Parathyroid adenoma (tissue), 2 donors: ENCODE results near the gene RNF7.
"Not testable (repeated sequence)": the region's sequence is repeated elsewhere in the genome, so short reads cannot be mapped to it uniquely, and the experiment has no call there.

Experiments
- H2AFZ ChIP-seq: fragments of 300-600 bp; sonication (generic); one replicate; pipeline ENCODE4 v1.7.0; 2017; ENCODE audit warnings: antibody characterized with exemption, mild to moderate bottlenecking
- H3K27ac ChIP-seq: fragments of 300-600 bp; sonication (generic); one replicate; pipeline ENCODE4 v1.7.0; 2017
- H3K27me3 ChIP-seq: fragments of 300-600 bp; sonication (generic); one replicate; pipeline ENCODE4 v1.7.0; 2017; ENCODE audit warnings: low read length; ENCODE audit not compliant: control insufficient read depth, insufficient read depth
- H3K36me3 ChIP-seq: fragments of 300-600 bp; sonication (generic); one replicate; pipeline ENCODE4 v1.7.0; 2017; ENCODE audit warnings: low read length; ENCODE audit not compliant: control insufficient read depth, insufficient read depth
- H3K4me1 ChIP-seq: fragments of 300-600 bp; sonication (generic); one replicate; pipeline ENCODE4 v1.7.0; 2017; ENCODE audit warnings: control low read depth
- H3K4me2 ChIP-seq: fragments of 300-600 bp; sonication (generic); one replicate; pipeline ENCODE4 v1.7.0; 2017; ENCODE audit warnings: low read length
- H3K4me3 ChIP-seq: fragments of 300-600 bp; sonication (generic); one replicate; pipeline ENCODE4 v1.7.0; 2017; ENCODE audit warnings: low read depth, low read length
- H3K79me2 ChIP-seq: fragments of 300-600 bp; sonication (generic); one replicate; pipeline ENCODE4 v1.7.0; 2017; ENCODE audit warnings: control low read depth
- H3K9ac ChIP-seq: fragments of 300-600 bp; sonication (generic); one replicate; pipeline ENCODE4 v1.7.0; 2017; ENCODE audit warnings: mild to moderate bottlenecking
- H3K9me3 ChIP-seq: fragments of 300-600 bp; sonication (generic); one replicate; pipeline ENCODE4 v1.7.0; 2017; ENCODE audit warnings: low read length; ENCODE audit not compliant: control insufficient read depth
- TF ChIP-seq, protein P1 (sequence below): fragments of 300-600 bp; sonication (generic); IDR thresholded peaks from one replicate; pipeline ENCODE4 v1.7.0; 2017; ENCODE audit warnings: antibody characterized with exemption, mild to moderate bottlenecking
- donor health status: primary hyperparathyroidism.

The RNF7 gene

DNA sequence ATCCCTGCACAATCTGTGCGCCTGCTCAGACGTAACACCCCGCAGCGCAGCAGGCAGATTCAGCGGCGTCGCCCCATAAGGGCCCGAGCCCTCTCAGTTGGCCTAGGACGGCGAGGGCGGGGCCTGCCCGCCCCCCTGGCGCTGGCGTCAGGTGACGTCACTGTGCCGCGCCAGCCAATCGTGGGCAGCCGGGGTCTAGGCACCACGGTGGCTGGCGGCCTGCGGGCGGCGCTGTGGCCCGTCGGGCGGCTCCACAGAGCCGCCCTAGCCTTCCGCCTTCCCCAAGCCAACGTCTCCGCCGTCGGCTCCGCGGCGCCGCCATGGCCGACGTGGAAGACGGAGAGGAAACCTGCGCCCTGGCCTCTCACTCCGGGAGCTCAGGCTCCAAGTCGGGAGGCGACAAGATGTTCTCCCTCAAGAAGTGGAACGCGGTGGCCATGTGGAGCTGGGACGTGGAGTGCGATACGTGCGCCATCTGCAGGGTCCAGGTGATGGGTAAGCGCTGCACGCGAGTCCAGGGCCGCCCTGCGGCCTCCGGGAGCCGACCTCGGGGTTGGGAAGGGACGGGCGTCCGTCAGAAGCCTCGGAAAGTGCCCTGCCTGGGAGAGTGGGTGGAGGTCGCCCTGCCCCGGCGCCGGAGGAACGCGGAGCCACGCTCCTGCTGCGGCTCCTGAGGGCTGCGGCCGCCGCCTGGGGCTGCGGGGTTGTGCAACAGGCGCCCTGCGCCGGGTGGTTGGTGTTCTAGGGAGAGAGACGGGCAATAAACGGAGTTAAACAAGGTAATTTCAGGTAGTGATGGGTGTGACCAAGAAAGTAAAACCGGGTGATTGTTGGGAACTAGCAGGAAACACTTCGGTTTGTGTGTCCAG, at the start of gene RNF7:
TSS of gene RNF7 (plus strand) at position 277 of the 869 bp plus-strand sequence. CDS start at position 321, 44 bp downstream.
- Histone ChIP-seq H3K9me3 (no peaks in the 10 kb centered on the region), H3K9ac (peak within 1 kb of the TSS; percentile 68), H3K4me1 (peaks cover 6% of the 10 kb centered on the region), H2AFZ (peak within 1 kb of the TSS; percentile 81), H3K4me3 (peak within 1 kb of the TSS; percentile 76), H3K79me2 (peaks cover 19% of the 10 kb centered on the region), H3K27me3 (no peaks in the 10 kb centered on the region), H3K27ac (peak within 1 kb of the TSS; percentile 71), H3K4me2 (peak within 1 kb of the TSS; percentile 86), H3K36me3 (no peaks in the 10 kb centered on the region)
- TF ChIP-seq, protein P1, sequence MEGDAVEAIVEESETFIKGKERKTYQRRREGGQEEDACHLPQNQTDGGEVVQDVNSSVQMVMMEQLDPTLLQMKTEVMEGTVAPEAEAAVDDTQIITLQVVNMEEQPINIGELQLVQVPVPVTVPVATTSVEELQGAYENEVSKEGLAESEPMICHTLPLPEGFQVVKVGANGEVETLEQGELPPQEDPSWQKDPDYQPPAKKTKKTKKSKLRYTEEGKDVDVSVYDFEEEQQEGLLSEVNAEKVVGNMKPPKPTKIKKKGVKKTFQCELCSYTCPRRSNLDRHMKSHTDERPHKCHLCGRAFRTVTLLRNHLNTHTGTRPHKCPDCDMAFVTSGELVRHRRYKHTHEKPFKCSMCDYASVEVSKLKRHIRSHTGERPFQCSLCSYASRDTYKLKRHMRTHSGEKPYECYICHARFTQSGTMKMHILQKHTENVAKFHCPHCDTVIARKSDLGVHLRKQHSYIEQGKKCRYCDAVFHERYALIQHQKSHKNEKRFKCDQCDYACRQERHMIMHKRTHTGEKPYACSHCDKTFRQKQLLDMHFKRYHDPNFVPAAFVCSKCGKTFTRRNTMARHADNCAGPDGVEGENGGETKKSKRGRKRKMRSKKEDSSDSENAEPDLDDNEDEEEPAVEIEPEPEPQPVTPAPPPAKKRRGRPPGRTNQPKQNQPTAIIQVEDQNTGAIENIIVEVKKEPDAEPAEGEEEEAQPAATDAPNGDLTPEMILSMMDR, result peak; percentile 98

DNA sequence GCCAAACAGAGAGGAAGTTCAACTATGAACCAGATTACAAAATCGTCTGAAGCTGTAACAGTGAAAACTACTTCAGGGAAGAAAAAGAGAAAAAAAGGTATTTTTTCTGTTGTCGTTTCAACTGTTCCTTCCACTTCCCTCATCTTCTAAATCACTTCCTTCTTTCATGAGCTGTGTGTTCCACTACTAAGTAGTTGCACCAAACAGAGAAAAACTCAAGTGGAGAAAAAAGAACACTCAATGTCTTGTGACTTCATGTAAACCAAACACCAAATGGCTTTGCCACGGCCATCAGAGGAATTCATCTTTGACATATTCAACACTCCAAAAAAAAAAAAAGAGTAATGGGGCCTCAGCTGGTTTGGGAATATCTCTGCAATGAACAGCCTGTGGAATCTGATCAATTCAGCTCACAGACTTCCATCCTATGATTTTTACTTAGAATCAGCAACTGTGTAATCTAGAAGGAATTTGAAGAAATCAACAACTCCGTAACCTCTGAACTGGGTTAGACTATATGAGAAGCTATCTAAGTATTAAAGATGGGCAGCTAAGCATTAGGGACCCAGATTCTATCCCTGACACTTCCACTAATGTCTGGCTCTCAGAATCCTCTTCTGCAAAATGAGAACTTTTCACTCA, 47.5 kb upstream of the RNF7 start:
- Histone ChIP-seq H3K9me3 (no peaks in the 10 kb centered on the region), H2AFZ (no peak overlapping the region), H3K27me3 (no peaks in the 10 kb centered on the region), H3K4me1 (no peaks in the 10 kb centered on the region), H3K36me3 (no peaks in the 10 kb centered on the region), H3K4me3 (no peak overlapping the region), H3K4me2 (no peak overlapping the region), H3K27ac (no peak overlapping the region), H3K9ac (no peak overlapping the region), H3K79me2 (no peaks in the 10 kb centered on the region)
- TF ChIP-seq, protein P1, result no peak

DNA sequence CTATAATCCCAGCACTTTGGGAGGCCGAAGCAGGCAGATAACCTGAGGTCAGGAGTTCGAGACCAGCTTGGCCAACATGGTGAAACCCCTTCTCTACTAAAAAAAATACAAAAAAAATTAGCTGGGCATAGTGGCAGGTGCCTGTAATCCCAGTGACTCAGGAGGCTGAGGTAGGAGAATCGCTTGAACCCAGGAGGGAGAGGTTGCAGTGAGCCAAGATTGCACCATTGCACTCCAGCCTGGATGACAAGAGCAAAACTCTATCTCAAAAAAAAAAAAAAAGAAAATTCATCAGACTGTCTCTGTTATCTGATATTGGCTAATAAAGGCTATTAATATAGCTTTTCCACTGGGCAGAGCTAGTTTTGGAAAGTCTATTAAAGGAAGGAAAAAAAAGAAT, 46.6 kb upstream of the RNF7 start:
- H3K27ac ChIP-seq, H3K9me3 ChIP-seq, H3K79me2 ChIP-seq, H3K4me3 ChIP-seq, H3K4me1 ChIP-seq, H3K9ac ChIP-seq, H3K4me2 ChIP-seq, H2AFZ ChIP-seq, H3K27me3 ChIP-seq, H3K36me3 ChIP-seq: not testable (repeated sequence)

DNA sequence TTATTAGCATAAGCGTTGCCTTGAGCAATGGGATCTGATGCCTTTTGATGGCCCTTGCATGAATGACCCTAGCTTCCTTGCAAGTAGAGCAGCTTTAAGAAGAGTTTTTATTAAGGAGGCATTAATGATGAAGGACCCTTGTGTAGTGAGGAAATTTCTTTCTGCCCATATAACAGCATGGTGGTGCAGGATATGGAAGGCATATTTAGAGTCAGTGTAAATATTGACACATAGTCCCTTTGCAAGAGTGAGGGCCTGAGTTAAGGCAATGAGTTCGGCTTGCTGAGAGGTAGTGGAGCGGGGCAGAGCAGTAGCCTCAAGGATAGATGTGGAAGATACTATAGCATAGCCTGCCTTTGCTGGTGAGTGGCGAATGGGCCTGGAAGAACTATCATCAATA, 45.1 kb upstream of the RNF7 start:
- not testable (repeated sequence) for H3K36me3 ChIP-seq, H3K27me3 ChIP-seq, H3K4me1 ChIP-seq, H3K79me2 ChIP-seq, H3K27ac ChIP-seq, H3K4me3 ChIP-seq, H3K9me3 ChIP-seq, H3K4me2 ChIP-seq, H3K9ac ChIP-seq, H2AFZ ChIP-seq

DNA sequence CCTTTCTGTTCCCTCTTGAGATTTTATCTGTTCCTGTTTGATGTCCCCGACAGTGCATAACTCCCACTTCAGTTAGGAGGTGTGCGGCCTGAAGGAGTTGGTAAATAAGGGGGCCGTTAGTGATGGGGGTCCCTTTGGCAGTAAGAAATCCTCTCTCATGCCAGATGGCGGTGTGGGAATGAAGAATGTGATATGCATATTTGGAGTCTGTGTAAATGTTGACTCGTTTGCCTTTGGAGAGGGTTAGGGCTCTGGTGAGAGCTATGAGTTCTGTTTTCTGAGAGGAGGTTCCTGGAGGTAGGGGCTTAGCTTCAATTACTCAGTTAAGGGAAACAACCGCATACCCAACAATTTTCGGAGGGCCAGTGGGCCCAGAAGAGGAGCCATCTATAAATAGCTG, 38.8 kb upstream of the RNF7 start:
- Histone ChIP-seq H3K36me3 (no peaks in the 10 kb centered on the region), H3K27me3 (no peaks in the 10 kb centered on the region), H3K4me3 (no peak overlapping the region), H3K4me2 (no peak overlapping the region), H3K27ac (no peak overlapping the region), H3K79me2 (no peaks in the 10 kb centered on the region), H3K9ac (no peak overlapping the region), H3K4me1 (no peaks in the 10 kb centered on the region), H3K9me3 (no peaks in the 10 kb centered on the region), H2AFZ (no peak overlapping the region)
- TF ChIP-seq, protein P1, result no peak
